GM18520 (cell line): ENCODE data around the gene FAM131C.

ENCODE experiments used
- ATAC-seq: cut with Tn5 transposase; IDR thresholded peaks from one replicate; pipeline ENCODE4 v1.9.1; 2021; ENCODE audit not compliant: unreplicated experiment

FAM131C gene

DNA sequence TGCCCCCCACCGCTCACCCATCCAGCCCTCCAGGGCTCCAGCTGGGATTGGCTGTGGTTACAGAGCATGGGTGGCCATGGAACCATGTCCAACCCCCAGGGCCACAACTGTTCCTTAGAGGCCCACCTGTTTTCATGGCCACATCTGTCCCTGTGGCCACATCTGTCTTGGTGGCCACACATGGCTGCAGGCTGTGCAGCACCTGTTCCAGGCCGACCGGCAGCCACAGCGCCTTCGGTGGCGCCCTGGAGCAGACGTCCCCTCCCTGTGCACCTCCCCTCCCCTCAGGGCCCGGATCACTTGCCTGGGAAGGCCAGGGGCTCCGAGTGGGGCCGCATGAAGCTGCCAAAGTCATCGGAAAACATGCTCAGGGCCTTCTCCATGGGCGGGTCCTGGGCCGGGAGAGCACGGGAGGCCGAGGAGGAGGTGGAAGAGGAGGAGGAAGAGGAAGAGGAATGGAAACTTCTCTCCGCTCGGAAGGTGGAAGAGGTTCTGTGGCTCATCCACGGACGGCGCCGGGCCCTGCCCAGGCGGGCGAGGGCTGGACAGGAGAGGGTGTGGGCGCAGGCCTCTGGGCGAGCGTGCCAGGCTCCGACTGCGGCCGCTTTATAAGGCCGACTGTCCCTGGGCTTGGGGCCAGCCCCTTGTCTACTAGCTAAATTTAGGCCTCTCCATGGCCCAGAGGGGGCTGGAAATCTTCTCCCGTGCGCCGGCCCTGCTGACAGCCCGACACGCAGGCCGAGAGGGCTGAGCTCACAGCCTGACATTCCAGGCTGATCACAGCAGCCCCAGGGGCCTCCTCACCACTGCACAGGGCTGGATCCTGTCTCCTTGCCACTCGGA lies 55.8 kb downstream of the FAM131C start, which contains the start of gene HSPB7:
HSPB7 (minus strand) TSS at position 583 of the 843 bp plus-strand sequence; CDS start at position 503, 80 bp downstream.
- ATAC-seq: no peak

DNA sequence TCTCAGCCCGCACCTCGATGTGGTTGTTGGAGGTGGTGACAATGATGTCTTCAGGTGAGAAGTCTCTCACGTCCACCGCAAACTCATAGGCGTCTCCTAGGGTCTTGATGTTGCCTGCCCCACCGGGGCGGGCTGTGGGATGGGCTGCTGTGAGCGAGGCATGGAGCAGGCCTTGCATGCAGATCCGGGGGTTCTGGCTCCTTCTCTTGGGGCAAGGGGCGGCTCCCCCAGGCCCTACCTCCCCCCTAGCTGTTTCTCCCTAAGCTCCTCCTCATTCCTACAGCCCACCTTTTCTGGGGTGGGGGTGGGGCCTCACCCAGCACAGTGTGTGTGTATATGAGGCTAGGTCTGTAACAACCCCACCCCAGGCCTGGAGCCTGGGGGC lies 56.4 kb downstream of the FAM131C start:
- no peak for ATAC-seq

DNA sequence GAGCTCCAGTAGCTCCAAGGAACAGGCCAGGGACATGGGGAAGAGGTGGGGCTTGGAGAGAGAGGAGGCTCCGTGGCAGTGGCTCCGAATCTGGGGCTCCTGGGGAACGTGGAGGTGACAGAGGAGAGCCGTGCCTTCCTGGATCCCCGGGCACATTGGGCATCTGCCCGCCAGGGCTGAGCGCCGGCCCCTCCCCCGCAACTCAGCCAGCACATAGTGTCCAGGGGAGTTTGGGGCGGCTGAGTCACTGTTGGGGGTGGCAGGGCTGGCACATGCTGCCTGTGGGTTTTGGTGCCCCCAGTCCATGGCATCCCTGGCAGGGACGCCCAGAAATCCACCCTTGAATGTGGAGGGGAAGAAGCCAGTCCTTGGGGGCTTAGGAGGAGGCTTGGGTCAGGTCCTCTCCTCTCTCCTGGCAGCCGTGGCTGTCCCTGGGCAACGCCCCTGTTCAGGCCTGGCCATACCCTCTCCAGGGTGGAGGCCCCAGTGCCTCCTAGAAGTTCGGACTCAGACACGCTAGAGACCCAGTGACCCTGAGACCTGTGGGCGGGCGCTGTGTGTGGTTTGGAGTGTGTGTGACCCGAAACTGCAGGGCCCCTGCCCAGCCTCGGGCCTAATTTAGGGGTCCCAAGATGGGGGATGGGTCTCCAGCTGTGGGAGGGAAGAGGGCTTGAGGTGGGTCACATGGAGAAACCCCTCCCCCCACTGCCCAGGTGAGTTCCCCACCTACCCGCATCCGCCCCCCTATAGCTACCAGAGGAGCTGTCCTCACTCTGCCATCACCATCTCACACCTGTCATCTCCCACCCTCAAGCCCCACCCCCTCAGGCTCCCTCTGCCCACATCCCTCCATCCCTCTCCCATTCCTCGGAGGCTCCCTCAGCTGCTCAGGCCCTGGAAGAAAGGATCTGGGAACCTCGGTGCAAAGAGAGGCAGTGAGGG lies 57.2 kb downstream of the FAM131C start:
- no peak for ATAC-seq

DNA sequence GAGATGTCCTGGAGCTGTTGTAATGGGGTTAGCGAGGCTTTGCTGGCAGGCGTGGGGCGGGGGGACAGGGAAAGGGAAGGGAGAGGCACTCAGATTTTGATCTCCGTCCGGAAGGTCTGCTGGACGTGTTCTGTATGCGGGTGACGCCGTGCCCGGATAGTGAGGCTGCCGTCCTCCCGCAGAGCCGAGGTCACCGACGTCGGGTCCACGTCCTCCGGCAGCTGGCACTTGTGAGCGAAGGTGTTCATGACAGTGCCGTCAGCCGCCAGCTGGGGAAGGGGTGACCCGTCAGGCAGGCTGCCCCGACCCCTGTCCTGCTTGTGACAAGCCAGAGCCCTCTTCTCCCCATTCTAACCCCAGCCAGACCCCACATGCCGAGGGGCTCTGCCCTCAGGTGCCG lies 58.0 kb downstream of the FAM131C start:
- ATAC-seq: no peak

DNA sequence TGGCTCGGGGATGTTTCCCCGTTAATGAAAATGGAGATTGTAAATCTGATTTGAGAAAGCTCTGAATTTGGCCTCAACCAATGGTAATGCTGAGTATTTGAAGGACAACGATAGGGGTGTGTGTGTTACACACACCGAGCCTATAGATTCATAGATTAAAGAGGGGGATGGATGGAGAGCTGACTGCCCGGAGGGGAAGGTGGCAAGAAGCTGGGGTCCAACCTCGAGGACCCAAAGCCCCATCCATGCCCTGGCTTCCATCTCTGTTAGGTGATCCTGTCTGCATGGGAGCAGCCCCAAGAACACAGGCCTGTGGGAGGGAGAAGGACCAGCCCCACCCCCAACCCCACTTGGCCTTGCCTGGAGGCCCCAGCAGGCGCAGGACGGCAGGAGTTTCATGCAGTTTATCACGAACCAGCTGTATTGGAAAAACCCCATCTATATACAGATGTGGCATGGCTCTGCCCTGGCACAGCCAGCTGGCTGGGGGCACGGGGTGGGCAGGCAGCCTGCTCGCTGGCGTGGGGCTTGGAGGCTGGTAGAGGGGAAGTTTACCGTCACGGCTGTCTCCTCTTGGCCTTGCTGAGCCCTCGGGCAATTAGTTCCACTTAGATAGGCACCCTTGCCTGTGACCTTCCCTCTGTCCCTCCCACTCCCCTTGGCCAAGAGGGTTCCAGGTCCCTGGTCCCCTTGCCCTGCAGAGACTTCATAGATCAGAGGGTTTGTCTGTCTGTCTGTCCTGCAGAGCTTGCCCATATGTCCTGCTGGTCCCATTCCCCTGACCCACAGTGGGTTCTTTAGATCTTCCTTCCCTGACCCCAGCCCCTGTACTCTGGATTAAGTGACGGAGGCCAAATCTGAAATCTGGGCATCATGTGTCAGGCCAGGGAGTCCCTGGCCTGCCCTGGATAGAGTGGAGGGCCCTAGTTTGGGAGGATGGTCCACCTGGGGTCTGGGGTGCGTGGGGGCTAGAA lies 58.7 kb downstream of the FAM131C start:
- no peak for ATAC-seq

DNA sequence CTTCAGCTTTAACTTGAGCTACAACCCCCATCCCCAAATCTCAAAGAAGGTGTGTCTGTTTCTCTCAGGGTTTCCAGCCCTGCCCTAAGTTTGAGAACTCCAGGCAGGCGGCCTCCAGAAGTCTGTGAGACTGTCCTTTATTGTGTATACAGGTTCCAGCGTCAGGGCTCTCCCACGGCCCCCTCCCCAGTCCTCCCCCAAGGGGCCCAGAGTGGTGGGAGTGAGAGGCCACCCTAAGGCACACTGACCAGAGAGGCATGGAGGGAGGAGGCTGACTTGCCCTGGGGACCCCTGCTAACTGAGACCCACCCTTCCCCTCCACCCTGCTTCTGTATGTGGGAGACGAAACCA lies 59.6 kb downstream of the FAM131C start:
- ATAC-seq: no peak

DNA sequence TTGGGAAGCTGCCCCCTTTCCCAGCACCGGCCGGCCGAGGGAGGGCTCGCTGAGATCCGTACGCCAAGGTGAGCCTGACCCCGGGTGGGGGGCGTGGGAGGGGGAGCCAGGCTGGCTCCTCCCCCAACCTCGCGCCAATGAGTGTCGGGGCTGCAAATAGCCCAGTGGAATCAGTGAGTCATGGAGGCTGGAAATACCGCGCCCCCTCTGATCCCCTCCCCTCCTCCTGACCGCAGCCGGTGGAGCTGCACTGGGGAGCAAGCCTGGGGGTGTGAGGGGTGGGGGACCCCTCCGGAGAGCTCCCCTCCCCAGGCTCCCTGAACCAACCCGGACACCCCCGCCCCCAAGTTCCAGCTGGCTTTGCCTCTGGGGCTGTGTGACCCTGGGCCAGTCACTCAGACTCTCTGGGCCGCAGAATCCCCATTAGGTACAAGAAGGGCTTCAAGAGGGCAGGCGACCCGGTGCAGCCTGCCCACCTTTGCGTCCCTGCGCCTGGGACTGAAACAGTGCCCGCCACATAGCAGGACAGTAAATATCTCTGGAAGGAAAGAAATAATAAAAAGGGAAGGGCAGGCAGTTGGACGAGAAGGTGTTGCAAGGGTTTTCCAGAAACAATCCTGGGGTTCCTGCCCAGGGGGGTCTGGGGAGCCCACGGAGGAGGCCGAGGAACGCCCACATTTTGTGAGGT lies 60.1 kb downstream of the FAM131C start:
- ATAC-seq: no peak

DNA sequence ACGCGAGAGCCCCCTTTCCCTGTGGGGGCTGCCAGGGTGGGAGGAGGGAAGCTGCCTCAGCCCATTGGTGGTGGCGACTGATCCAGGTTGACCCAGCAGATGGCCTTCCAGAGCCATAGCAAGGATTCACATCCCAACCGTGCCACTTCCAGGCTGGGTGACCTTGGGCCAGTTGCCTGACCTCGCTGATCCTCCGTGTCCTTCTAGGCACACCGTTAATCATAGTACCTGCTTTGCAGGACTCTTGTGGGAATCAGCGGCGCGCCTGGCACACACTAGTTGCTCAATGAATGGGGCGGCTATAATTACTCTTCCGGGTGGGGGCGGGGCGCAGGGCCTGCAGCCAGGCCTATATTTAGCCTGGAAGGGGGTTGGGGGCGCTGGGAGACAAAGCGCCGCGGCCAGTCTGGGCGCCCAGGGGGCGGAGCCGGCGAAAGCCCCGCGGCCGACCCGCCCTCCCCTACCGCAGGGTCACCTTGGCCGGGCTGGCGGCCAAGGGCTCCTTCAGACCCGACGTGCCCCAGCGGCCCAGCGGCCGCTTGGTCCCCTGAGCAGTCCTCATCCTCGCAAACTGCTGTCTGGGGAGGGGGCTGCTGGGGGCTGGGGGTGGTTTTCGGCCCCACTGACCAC lies 60.7 kb downstream of the FAM131C start:
- no peak for ATAC-seq

DNA sequence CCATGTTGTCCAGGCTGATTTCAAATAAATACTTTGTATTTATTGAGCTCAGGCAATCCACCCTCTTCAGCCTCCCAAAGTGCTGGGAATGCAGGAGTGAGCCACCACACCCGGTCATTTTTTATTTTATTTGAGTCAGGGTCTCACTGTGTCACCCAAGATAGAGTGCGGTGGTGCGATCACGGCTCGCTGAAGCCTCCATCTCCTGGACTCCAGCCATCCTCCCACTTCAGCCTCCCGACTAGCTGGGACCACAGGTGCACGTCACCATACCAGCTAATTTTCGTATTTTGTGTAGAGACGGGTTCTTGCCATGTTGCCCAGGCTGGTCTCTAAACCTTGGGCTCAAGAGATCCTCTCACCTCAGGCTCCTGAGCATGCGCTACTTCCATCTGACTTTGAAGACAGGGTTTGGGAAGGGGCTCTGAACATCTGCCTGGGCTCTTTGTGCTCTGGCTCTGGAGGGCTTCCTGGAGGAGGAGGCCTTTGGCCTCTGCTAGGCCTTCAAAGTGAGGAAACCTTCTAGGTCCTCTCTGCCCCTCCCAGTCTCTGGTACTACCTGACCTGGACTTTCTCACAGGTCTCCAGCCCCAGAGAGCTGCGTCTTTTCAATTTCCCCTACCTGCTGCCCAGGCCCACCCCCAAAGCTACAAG lies 61.4 kb downstream of the FAM131C start:
- ATAC-seq: no peak

DNA sequence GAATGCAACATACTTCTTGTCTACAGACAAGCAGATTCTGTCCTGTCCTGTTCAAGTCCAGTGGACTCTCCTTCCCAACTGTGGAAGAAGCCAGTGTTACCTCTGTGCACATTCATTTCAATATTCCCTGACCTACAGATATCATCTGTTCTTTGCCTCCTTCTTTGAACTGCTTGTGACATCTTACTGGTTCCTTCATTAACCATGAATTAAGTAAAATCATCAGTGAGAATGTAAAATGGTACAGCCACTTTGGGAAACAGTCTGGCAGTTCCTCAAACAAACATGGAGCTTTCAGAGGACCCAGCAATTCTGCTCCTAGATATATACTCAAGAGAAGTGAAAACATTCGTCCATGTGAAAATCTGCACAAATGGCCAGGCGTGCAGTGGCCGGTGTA lies 62.6 kb downstream of the FAM131C start:
- no peak for ATAC-seq

DNA sequence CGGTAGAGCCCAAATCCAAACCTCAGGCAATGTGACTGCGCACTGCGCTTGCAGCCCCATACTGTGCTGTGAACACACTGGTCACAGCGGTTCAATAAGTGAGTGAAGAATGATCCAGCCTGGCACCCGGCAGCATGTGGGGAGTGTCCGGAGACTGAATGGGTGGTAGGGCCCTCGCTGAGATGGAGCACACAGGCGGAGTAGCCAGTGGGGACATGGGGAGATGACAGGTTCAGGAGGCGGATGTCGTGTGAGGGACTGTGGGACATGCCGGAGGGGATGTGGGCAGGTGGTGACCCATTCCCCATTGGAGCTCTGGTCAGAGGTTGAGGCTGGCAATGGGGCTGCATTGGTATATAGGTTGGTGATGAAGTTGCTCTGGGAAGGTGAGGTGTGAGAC lies 63.8 kb downstream of the FAM131C start:
- ATAC-seq: no peak

DNA sequence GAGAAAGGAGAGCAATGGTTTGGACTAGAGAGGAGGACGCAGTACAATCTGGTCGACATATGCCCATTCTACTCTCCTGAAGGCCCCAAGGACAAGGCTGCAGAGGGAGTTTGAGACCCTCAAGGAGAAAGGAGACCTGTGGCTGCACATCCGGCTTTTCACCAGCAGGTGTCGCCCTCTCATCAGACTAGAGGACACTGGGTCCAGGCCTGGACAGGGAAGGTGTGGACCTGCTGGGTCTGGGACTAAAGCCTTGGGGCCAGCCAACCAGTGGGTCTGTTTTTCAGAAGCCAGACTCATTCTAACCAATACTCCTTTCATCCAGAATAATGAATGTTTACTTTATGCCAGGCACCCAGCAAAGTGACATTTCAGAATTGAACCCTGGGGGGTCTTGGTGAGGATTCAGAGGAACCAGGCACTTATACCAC lies 64.4 kb downstream of the FAM131C start:
- no peak for ATAC-seq
